Measurements from ENCODE around the gene EYA2. TPM values are rescaled to one million over a fixed set of nuclear protein-coding genes. Genes with fewer than 3 reads are reported as not detected.
A peak's percentile ranks its signal among the peaks of the same experiment; 100 is the strongest.

Gene EYA2
- total RNA-seq, 1 donor from 2014 or later: 9.0 TPM

GRCh38 chr20:47152068-47152467 lies 257.4 kb downstream of the EYA2 start:
- Mint-ChIP-seq H3K9me3 (no peaks in the 10 kb centered on the region), H3K36me3 (no peaks in the 10 kb centered on the region), H3K27ac (no peak overlapping the region), H3K4me1 (peaks cover 12% of the 10 kb centered on the region), H3K4me3 (no peak overlapping the region), H3K27me3 (ENCODE audit: low read depth) (no peaks in the 10 kb centered on the region)
- no peak for TF ChIP-seq CTCF (IDR thresholded peaks at IDR 0.05; ENCODE audit: unreplicated experiment)
- no peak for DNase-seq (ENCODE audit: low spot score in 2 of 2, unreplicated experiment in 2 of 2)

GRCh38 chr20:47154089-47154488 lies 259.4 kb downstream of the EYA2 start:
- H3K4me1 Mint-ChIP-seq: peaks cover 20% of the 10 kb centered on the region
- no peaks in the 10 kb centered on the region for H3K9me3 Mint-ChIP-seq
- H3K27me3 Mint-ChIP-seq (ENCODE audit: low read depth): no peaks in the 10 kb centered on the region
- H3K27ac Mint-ChIP-seq: no peak overlapping the region
- H3K36me3 Mint-ChIP-seq: no peaks in the 10 kb centered on the region
- DNase-seq (ENCODE audit: low spot score in 2 of 2, unreplicated experiment in 2 of 2): no peak
- no peak overlapping the region for H3K4me3 Mint-ChIP-seq
- no peak for TF ChIP-seq CTCF (IDR thresholded peaks at IDR 0.05; ENCODE audit: unreplicated experiment)

GRCh38 chr20:47156301-47157137 lies 261.9 kb downstream of the EYA2 start:
- H3K4me1 Mint-ChIP-seq: peaks cover 20% of the 10 kb centered on the region
- no peak for TF ChIP-seq CTCF (IDR thresholded peaks at IDR 0.05; ENCODE audit: unreplicated experiment)
- peak overlapping the region; percentile 65 for H3K27ac Mint-ChIP-seq
- DNase-seq (ENCODE audit: low spot score in 2 of 2, unreplicated experiment in 2 of 2): no peak
- H3K9me3 Mint-ChIP-seq: no peaks in the 10 kb centered on the region
- H3K27me3 Mint-ChIP-seq (ENCODE audit: low read depth): no peaks in the 10 kb centered on the region
- H3K4me3 Mint-ChIP-seq: no peak overlapping the region
- no peaks in the 10 kb centered on the region for H3K36me3 Mint-ChIP-seq

- H3K4me1 Mint-ChIP-seq: peaks cover 19% of the 10 kb centered on the region
- no peak overlapping the region for H3K27ac Mint-ChIP-seq
- no peak for DNase-seq (ENCODE audit: low spot score in 2 of 2, unreplicated experiment in 2 of 2)
- peaks cover 3% of the 10 kb centered on the region for H3K9me3 Mint-ChIP-seq
- TF ChIP-seq CTCF (IDR thresholded peaks at IDR 0.05; ENCODE audit: unreplicated experiment): no peak
- H3K27me3 Mint-ChIP-seq (ENCODE audit: low read depth): no peaks in the 10 kb centered on the region
- peaks cover 3% of the 10 kb centered on the region for H3K36me3 Mint-ChIP-seq
- H3K4me3 Mint-ChIP-seq: no peak overlapping the region
These were observed 264.5 kb downstream of the EYA2 start for GRCh38 chr20:47159166-47159565.

- no peak overlapping the region for H3K4me3 Mint-ChIP-seq
- H3K27me3 Mint-ChIP-seq (ENCODE audit: low read depth): no peaks in the 10 kb centered on the region
- no peak overlapping the region for H3K27ac Mint-ChIP-seq
- H3K4me1 Mint-ChIP-seq: peaks cover 15% of the 10 kb centered on the region
- DNase-seq (ENCODE audit: low spot score in 2 of 2, unreplicated experiment in 2 of 2): no peak
- H3K9me3 Mint-ChIP-seq: peaks cover 3% of the 10 kb centered on the region
- peaks cover 3% of the 10 kb centered on the region for H3K36me3 Mint-ChIP-seq
- TF ChIP-seq CTCF (IDR thresholded peaks at IDR 0.05; ENCODE audit: unreplicated experiment): no peak
These were observed 265.6 kb downstream of the EYA2 start for GRCh38 chr20:47160240-47160639.
